IMR-90 (cell line): Measurements from ENCODE around the gene HMGN4. TPM values are rescaled to one million over a fixed set of nuclear protein-coding genes. Genes with fewer than 3 reads are reported as not detected.

Source experiments
- ATAC-seq: fragments of 200-7000 bp; cut with Tn5 transposase; 2 replicates; pipeline ENCODE4 v1.9.1; 2020; ENCODE audit warnings: low read depth, mild to moderate bottlenecking, moderate library complexity
- BruUV-seq: library from RNA; stranded (reverse); fragments of 400-500 nt; replicated peaks from 2 replicates; lab custom pipeline; 2021; lab: Mats Ljungman, UMichigan
- CTCF ChIA-PET: fragments of 300-600 bp; formaldehyde crosslinking; extraction: SDS; loops from one replicate; lab custom pipeline; 2021; ENCODE audit warnings: antibody characterized with exemption; lab: Yijun Ruan, JAX
- POLR2A ChIA-PET: fragments of 300-600 bp; sonication (Branson Sonifier 250); formaldehyde crosslinking; loops from one replicate; lab custom pipeline; 2022; ENCODE audit warnings: antibody characterized with exemption; ENCODE audit not compliant: unreplicated experiment; lab: Charles Lee
- DNase-seq: peaks from one replicate; pipeline ENCODE4 v3.0.0; 2013
- H2AFZ ChIP-seq: replicated peaks from 2 replicates; pipeline ENCODE3; 2013; ENCODE audit warnings: low read length, mild to moderate bottlenecking; ENCODE audit not compliant: poor library complexity
- H2AK5ac ChIP-seq: 2 replicates; pipeline ENCODE4 v1.6.1; 2013; ENCODE audit warnings: low read depth, low read length, inconsistent platforms
- H2AK9ac ChIP-seq: replicated peaks from 2 replicates; pipeline ENCODE3; 2013; ENCODE audit warnings: mild to moderate bottlenecking, low read depth, low read length, moderate library complexity; ENCODE audit not compliant: poor library complexity
- H2BK120ac ChIP-seq: 2 replicates; pipeline ENCODE4 v1.6.1; 2013; ENCODE audit warnings: low read depth, low read length, inconsistent platforms
- H2BK15ac ChIP-seq: 3 replicates; pipeline ENCODE4 v1.6.1; 2013; ENCODE audit warnings: low read depth, low read length, inconsistent platforms
- H2BK20ac ChIP-seq: 2 replicates; pipeline ENCODE4 v1.6.1; 2013; ENCODE audit warnings: low read depth, mild to moderate bottlenecking, inconsistent platforms, low read length, moderate library complexity
- H2BK5ac ChIP-seq: 2 replicates; pipeline ENCODE4 v1.6.1; 2013; ENCODE audit warnings: mild to moderate bottlenecking, low read depth, low read length, inconsistent platforms; ENCODE audit not compliant: poor library complexity, severe bottlenecking
- H3K14ac ChIP-seq: replicated peaks from 2 replicates; pipeline ENCODE4 v1.6.1; 2013; ENCODE audit warnings: low read depth, low read length, inconsistent platforms
- H3K18ac ChIP-seq: 2 replicates; pipeline ENCODE4 v1.6.1; 2013; ENCODE audit warnings: low read depth, low read length, control low read depth
- H3K23ac ChIP-seq: 2 replicates; pipeline ENCODE4 v1.6.1; 2013; ENCODE audit warnings: low read depth, low read length, inconsistent platforms
- H3K27ac ChIP-seq: 2 replicates; pipeline ENCODE4 v1.5.1; 2013; ENCODE audit warnings: mild to moderate bottlenecking, control low read depth, low read length; ENCODE audit not compliant: insufficient read depth
- H3K27me3 ChIP-seq: 2 replicates; pipeline ENCODE4 v1.6.1; 2013; ENCODE audit warnings: low read length; ENCODE audit not compliant: control insufficient read depth, insufficient read depth
- H3K36me3 ChIP-seq: 2 replicates; pipeline ENCODE4 v1.6.1; 2013; ENCODE audit warnings: low read length, mixed read lengths; ENCODE audit not compliant: control insufficient read depth, insufficient read depth
- H3K4ac ChIP-seq: 2 replicates; pipeline ENCODE4 v1.6.1; 2013; ENCODE audit warnings: low read depth, low read length, inconsistent platforms
- H3K4me1 ChIP-seq: 2 replicates; pipeline ENCODE4 v1.6.1; 2013; ENCODE audit warnings: low read length, mixed read lengths; ENCODE audit not compliant: control insufficient read depth, insufficient read depth
- H3K4me2 ChIP-seq: 2 replicates; pipeline ENCODE4 v1.6.1; 2013; ENCODE audit warnings: low read depth, mild to moderate bottlenecking, control low read depth, low read length, moderate library complexity
- H3K4me3 ChIP-seq: 2 replicates; pipeline ENCODE4 v1.5.1; 2013; ENCODE audit warnings: low read depth, mild to moderate bottlenecking, control low read depth, low read length, moderate library complexity; ENCODE audit not compliant: insufficient read depth
- H3K56ac ChIP-seq: 2 replicates; pipeline ENCODE4 v1.6.1; 2013; ENCODE audit warnings: low read length, inconsistent platforms; ENCODE audit not compliant: insufficient read depth; ENCODE audit errors: extremely low read depth
- H3K79me1 ChIP-seq, 2 experiments: 2 replicates each; pipeline ENCODE4 v1.6.1; 2013; ENCODE audit warnings: low read length in 2 of 2, inconsistent platforms in 1 of 2, low read depth in 1 of 2
- H3K9ac ChIP-seq: 2 replicates; pipeline ENCODE4 v1.6.1; 2013; ENCODE audit warnings: low read depth, low read length, control low read depth
- H3K9me1 ChIP-seq: 2 replicates; pipeline ENCODE4 v1.6.1; 2013; ENCODE audit warnings: low read length, inconsistent platforms; ENCODE audit not compliant: insufficient read depth
- H3K9me3 ChIP-seq: 2 replicates; pipeline ENCODE4 v1.6.1; 2013; ENCODE audit warnings: low read length; ENCODE audit not compliant: control insufficient read depth, insufficient read depth
- H4K20me1 ChIP-seq: 2 replicates; pipeline ENCODE4 v1.6.1; 2013; ENCODE audit warnings: low read length, inconsistent platforms; ENCODE audit not compliant: insufficient read depth
- H4K5ac ChIP-seq: 2 replicates; pipeline ENCODE4 v1.6.1; 2013; ENCODE audit warnings: mild to moderate bottlenecking, low read depth, low read length, control low read depth
- H4K8ac ChIP-seq, 2 experiments: 2 replicates each; pipeline ENCODE4 v1.6.1; 2013; ENCODE audit warnings: low read depth in 2 of 2, low read length in 2 of 2, control low read depth in 1 of 2, inconsistent platforms in 1 of 2
- H4K91ac ChIP-seq: 2 replicates; pipeline ENCODE4 v1.6.1; 2013; ENCODE audit warnings: low read depth, low read length, inconsistent platforms; ENCODE audit not compliant: insufficient read depth
- BHLHE40 ChIP-seq: fragments of 150-350 bp; IDR thresholded peaks from 2 replicates; pipeline ENCODE4 v1.6.1; 2016; ENCODE audit warnings: mild to moderate bottlenecking, low read depth, low read length
- CEBPB ChIP-seq: IDR thresholded peaks from 2 replicates; pipeline ENCODE4 v1.6.1; 2012; ENCODE audit warnings: low read depth, low read length, improper control_type of control experiment
- CHD1 ChIP-seq: IDR thresholded peaks from 2 replicates; pipeline ENCODE4 v1.6.1; 2012; ENCODE audit warnings: low read depth, low read length, improper control_type of control experiment
- FOS ChIP-seq: fragments of 150-350 bp; IDR thresholded peaks from 2 replicates; pipeline ENCODE4 v1.6.1; 2016; ENCODE audit warnings: low read depth, low read length
- MAFK ChIP-seq: IDR thresholded peaks from 2 replicates; pipeline ENCODE4 v1.6.1; 2012; ENCODE audit warnings: low read depth, low read length, improper control_type of control experiment
- MAZ ChIP-seq: IDR thresholded peaks from 2 replicates; pipeline ENCODE4 v1.6.1; 2012; ENCODE audit warnings: low read depth, mild to moderate bottlenecking, low read length, improper control_type of control experiment, moderate library complexity, borderline replicate concordance
- MXI1 ChIP-seq: IDR thresholded peaks from 2 replicates; pipeline ENCODE4 v1.6.1; 2012; ENCODE audit warnings: low read depth, mild to moderate bottlenecking, low read length, moderate library complexity, borderline replicate concordance
- NFE2L2 ChIP-seq: fragments of 150-350 bp; IDR thresholded peaks from 2 replicates; pipeline ENCODE4 v1.6.1; 2016; ENCODE audit warnings: low read depth, mild to moderate bottlenecking, low read length
- POLR2A ChIP-seq: IDR thresholded peaks from 2 replicates; pipeline ENCODE4 v1.6.1; 2012; ENCODE audit warnings: mild to moderate bottlenecking, low read depth, low read length
- RAD21 ChIP-seq: IDR thresholded peaks from 2 replicates; pipeline ENCODE4 v1.6.1; 2012; ENCODE audit warnings: low read length, improper control_type of control experiment
- RCOR1 ChIP-seq: IDR thresholded peaks from 2 replicates; pipeline ENCODE4 v1.6.1; 2012; ENCODE audit warnings: mild to moderate bottlenecking, low read length, improper control_type of control experiment; ENCODE audit not compliant: insufficient replicate concordance
- RFX5 ChIP-seq: IDR thresholded peaks from 2 replicates; pipeline ENCODE4 v1.8.0; 2012; ENCODE audit warnings: low read depth, mild to moderate bottlenecking, low read length, moderate library complexity
- SMC3 ChIP-seq: fragments of 150-350 bp; IDR thresholded peaks from 2 replicates; pipeline ENCODE4 v1.6.1; 2016; ENCODE audit warnings: low read depth, mild to moderate bottlenecking, antibody characterized with exemption, low read length, moderate library complexity
- WGBS, 2 experiments: methylation state at CpG; one replicate each; pipeline versions ENCODE4 v1.1.5 to v1.1.7; 2013; ENCODE audit warnings: missing lambda C conversion rate in 2 of 2; ENCODE audit not compliant: insufficient read length in 1 of 2; ENCODE audit errors: extremely low coverage in 2 of 2; 5-methylcytosine and 5-hydroxymethylcytosine counted together
- dilution Hi-C: fragments of 300-500 bp; cut with HindIII; formaldehyde crosslinking; loops from one replicate; pipeline ENCODE4 v1.14.3; 2018; ENCODE audit warnings: low sequenced_read_pairs; ENCODE audit not compliant: unreplicated experiment
- in situ Hi-C: fragments of 300-500 bp; cut with MboI; formaldehyde crosslinking; loops from 3 replicates; pipeline ENCODE4 v1.14.3; 2019; ENCODE audit warnings: low sequenced_read_pairs, inconsistent platforms, mixed read lengths
- intact Hi-C: fragments of 100-400 bp; cut with micrococcal nuclease; formaldehyde crosslinking; loops from 2 replicates; pipeline ENCODE4 v1.10.0; 2022
- polyA plus RNA-seq, 3 experiments: library from polyadenylated mRNA; depleted of rRNA; stranded (reverse); fragments of >200 nt; gene quantifications; 2 replicates each; pipeline ENCODE4 v1.2.3, GENCODE V29; 2012; ENCODE audit warnings: low replicate concordance in 1 of 3
- total RNA-seq: library from RNA; depleted of rRNA; stranded (reverse); fragments of >200 nt; gene quantifications from 2 replicates; pipeline ENCODE4 v1.2.3, GENCODE V29; 2012
- TF ChIP-seq, protein P1 (sequence below): conservative IDR thresholded peaks from 2 replicates; pipeline ENCODE4 v1.5.1; 2012; ENCODE audit warnings: mild to moderate bottlenecking, low read depth, low read length, improper control_type of control experiment
- TF ChIP-seq, protein P2 (sequence below): fragments of 150-350 bp; IDR thresholded peaks from 2 replicates; pipeline ENCODE4 v1.6.1; 2017; ENCODE audit warnings: mild to moderate bottlenecking, antibody characterized with exemption, low read length, low read depth

The HMGN4 gene
- total and polyA plus RNA-seq, 2 of the 4 experiments (the other 2 are of a cell fraction), result 46.4 to 50.2 TPM

DNA sequence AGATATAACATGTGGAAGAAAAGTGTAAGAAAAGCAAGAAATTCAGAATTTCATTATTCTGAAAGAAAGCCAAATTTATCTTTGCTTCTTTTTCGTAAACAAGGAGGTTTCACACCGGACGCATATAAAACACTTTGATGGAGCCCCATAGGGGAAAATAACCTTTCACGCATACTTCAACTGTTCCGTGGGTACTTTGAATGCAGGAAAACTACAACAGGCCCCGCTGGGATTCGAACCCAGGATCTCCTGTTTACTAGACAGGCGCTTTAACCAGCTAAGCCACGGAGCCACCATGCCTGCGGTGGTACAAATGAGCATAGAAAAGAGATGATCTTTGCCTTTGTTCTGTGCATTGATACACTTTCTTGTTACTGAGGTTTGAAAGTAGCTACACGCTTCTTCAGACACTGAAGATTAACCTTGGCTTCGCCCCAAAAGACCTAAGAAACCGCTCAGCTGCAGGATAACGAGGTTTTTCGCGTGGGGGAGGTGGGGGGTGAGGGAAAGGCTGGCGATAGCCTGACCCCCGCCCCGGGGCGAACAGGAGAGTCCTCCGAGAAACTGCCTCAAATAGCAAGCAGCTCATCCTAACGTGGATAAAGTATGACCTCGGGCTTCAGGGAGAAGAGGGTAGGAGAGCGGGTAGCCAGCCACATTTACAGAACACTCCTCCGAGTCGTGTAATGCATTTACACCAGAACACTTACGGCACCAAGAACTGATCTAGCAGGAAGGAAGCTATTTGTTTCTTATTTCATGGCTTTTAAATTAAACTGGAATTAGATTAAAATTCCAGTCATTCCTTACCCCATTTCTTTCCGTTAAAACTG lies 5.3 kb upstream of the HMGN4 start:
- no peaks in the 10 kb centered on the region; a peak in 1 of 4 replicates for H3K79me1 ChIP-seq
- no CpG with 5 or more reads among the region's 28 CpGs for WGBS, 2 experiments
- intact Hi-C loops (loop anchor here (2.0 kb wide), 1 partner anchor 192 kb away; no protein-coding TSS in a partner anchor), dilution Hi-C loops (no loop called here), in situ Hi-C loops (no loop called here)
- H3K23ac ChIP-seq, result peak overlapping the region; percentile 37
- ATAC-seq (peak; percentile 72), DNase-seq (peak; percentile 89)
- peak overlapping the region; percentile 47 for H3K4ac ChIP-seq
- peak overlapping the region; percentile 34 for H4K91ac ChIP-seq
- H4K8ac ChIP-seq, result peak overlapping the region in 1 of 2 experiments; percentile 55; a peak in 2 of 4 replicates
- H3K4me2 ChIP-seq, result peak overlapping the region; percentile 79
- H3K56ac ChIP-seq, result peak overlapping the region; percentile 48; the same call in 1 of the 2 replicates
- H3K14ac ChIP-seq, result peak overlapping the region; percentile 53
- no peaks in the 10 kb centered on the region for H3K9me3 ChIP-seq
- peak overlapping the region; percentile 68; the same call in 1 of the 2 replicates for H3K18ac ChIP-seq
- POLR2A ChIA-PET, result no interaction called here
- H2BK120ac ChIP-seq, result peak overlapping the region; percentile 30
- peaks cover 5% of the 10 kb centered on the region; the same call in 1 of the 2 replicates for H4K20me1 ChIP-seq
- no peak overlapping the region for H2AK5ac ChIP-seq
- peak overlapping the region; percentile 18; the same call in 1 of the 2 replicates for H2BK20ac ChIP-seq
- H2AFZ ChIP-seq, result peak overlapping the region; percentile 86
- CTCF ChIA-PET, result interaction anchor here (0.6 kb wide), 1 partner anchor 48 kb away, joined by 3 read pairs; no protein-coding TSS in a partner anchor
- peak overlapping the region; percentile 80 for H3K27ac ChIP-seq
- no TSS peak for BruUV-seq
- peak overlapping the region; percentile 77 for H3K9ac ChIP-seq
- no peaks in the 10 kb centered on the region for H3K27me3 ChIP-seq
- H3K9me1 ChIP-seq, result peaks cover 3% of the 10 kb centered on the region; the same call in 1 of the 2 replicates
- H4K5ac ChIP-seq, result peak overlapping the region; percentile 43; the same call in 1 of the 2 replicates
- H3K4me3 ChIP-seq, result peak overlapping the region; percentile 81
- 0 out of 3 replicates have a peak overlapping the region, but pooled peaks have one; percentile 5 for H2BK15ac ChIP-seq
- peaks cover 2% of the 10 kb centered on the region; the same call in 1 of the 2 replicates for H3K4me1 ChIP-seq
- H2BK5ac ChIP-seq, result peak overlapping the region; percentile 80
- H3K36me3 ChIP-seq, result no peaks in the 10 kb centered on the region
- no peak overlapping the region for H2AK9ac ChIP-seq
- TF ChIP-seq MAFK (no peak), MAZ (no peak), RFX5 (no peak), POLR2A (no peak), BHLHE40 (peak; percentile 32; the same call in 1 of the 2 replicates), NFE2L2 (no peak), SMC3 (no peak; the same call in 1 of the 2 replicates), CHD1 (no peak; the same call in 1 of the 2 replicates), RCOR1 (no peak), CEBPB (no peak), MXI1 (no peak), RAD21 (no peak), FOS (peak; percentile 97)
- TF ChIP-seq, protein P1, sequence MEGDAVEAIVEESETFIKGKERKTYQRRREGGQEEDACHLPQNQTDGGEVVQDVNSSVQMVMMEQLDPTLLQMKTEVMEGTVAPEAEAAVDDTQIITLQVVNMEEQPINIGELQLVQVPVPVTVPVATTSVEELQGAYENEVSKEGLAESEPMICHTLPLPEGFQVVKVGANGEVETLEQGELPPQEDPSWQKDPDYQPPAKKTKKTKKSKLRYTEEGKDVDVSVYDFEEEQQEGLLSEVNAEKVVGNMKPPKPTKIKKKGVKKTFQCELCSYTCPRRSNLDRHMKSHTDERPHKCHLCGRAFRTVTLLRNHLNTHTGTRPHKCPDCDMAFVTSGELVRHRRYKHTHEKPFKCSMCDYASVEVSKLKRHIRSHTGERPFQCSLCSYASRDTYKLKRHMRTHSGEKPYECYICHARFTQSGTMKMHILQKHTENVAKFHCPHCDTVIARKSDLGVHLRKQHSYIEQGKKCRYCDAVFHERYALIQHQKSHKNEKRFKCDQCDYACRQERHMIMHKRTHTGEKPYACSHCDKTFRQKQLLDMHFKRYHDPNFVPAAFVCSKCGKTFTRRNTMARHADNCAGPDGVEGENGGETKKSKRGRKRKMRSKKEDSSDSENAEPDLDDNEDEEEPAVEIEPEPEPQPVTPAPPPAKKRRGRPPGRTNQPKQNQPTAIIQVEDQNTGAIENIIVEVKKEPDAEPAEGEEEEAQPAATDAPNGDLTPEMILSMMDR, result no peak
- TF ChIP-seq, protein P2, sequence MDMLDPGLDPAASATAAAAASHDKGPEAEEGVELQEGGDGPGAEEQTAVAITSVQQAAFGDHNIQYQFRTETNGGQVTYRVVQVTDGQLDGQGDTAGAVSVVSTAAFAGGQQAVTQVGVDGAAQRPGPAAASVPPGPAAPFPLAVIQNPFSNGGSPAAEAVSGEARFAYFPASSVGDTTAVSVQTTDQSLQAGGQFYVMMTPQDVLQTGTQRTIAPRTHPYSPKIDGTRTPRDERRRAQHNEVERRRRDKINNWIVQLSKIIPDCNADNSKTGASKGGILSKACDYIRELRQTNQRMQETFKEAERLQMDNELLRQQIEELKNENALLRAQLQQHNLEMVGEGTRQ, result peak; percentile 4; the same call in 1 of the 2 replicates
